ENCODE data around the gene DCLK1. TPM values are rescaled to one million over a fixed set of nuclear protein-coding genes. Genes with fewer than 3 reads are reported as not detected.

The DCLK1 gene
- total and polyA plus RNA-seq, 10 of the 15 experiments (the other 5 are each of a cell fraction or from before 2014, with no cell fraction given) = not detected

DNA sequence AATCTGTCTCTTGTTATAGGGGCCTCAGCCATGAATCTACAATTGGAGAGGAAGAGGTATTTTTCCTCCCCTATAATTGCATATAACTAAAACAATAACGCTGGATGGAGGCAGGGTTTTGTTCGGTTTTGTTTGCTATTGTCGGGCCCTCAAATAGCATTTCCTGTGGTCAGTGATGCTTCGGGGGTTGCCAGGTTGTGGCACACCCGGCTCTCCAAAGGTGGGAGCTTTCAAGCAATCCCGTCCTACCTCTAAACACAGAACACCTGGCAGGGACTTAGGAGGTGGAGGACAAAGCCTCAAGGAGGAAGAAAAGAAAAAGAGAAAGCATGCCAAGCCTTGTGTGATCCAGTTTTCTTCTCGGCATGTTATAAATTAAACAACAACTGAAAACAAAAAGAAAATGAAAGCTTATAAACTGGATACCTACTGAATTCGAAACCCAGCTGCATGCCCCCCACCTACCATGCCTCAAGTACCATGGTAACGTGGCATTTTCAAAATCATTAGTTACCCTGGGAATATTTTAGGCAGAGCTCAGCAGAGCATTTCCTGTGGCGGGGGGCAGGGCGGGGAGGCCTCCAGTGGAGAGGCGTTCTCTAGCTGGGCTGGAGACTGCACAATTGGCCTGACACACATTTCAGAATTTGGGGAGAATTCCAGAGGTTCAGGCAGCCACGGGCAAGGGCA is 213.8 kb downstream of the DCLK1 start:
- Histone ChIP-seq H3K4me2 (ENCODE audit: control insufficient read depth, insufficient read depth) (no peak overlapping the region), H3K79me2 (ENCODE audit: control insufficient read depth, insufficient read depth, low read length) (no peaks in the 10 kb centered on the region), H3K4me3 (no peak overlapping the region), H3K27me3 (replicated peaks in 1 of 2; ENCODE audit: control insufficient read depth in 2 of 2, insufficient read depth in 2 of 2, low read length in 1 of 2) (no peaks in the 10 kb centered on the region), H3K9me3 (replicated peaks; ENCODE audit: control insufficient read depth, insufficient read depth, low read length) (no peaks in the 10 kb centered on the region; the same call in 2 of the 3 replicates), H2AFZ (ENCODE audit: control insufficient read depth, low read depth, low read length) (peak overlapping the region; percentile 17; the same call in 1 of the 2 replicates), H4K20me1 (ENCODE audit: control insufficient read depth, insufficient read depth) (no peaks in the 10 kb centered on the region), H3K27ac (ENCODE audit: control insufficient read depth, insufficient read depth) (no peak overlapping the region), H3K4me1 (ENCODE audit: control insufficient read depth, insufficient read depth, low read length) (no peaks in the 10 kb centered on the region), H3K36me3 (ENCODE audit: control insufficient read depth in 2 of 2, insufficient read depth in 2 of 2, low read length in 1 of 2) (no peaks in the 10 kb centered on the region), H3K9ac (ENCODE audit: control insufficient read depth, insufficient read depth, low read length) (no peak overlapping the region)
- in situ Hi-C loops (cut with MboI) = no loop called here
- SMC1A ChIA-PET (ENCODE audit: uncharacterized antibody, unreplicated experiment) = no interaction called here
- FAIRE-seq = no peak
- RAD21 ChIA-PET (ENCODE audit: unreplicated experiment) = no interaction called here
- no peak for DNase-seq (ENCODE audit: low read depth, low spot score)
- CTCF ChIA-PET = interaction anchor here (0.7 kb wide), 1 partner anchor 13 kb away, joined by 4 read pairs; no protein-coding TSS in a partner anchor
- WGBS (ENCODE audit: insufficient coverage, insufficient replicate concordance, low lambda C conversion rate, missing lambda C conversion rate) = 11% methylated on average over 13 of the region's 13 CpGs
- BruUV-seq (replicated peaks) = no TSS peak
- ATAC-seq = peak; percentile 75
- TF ChIP-seq FOXM1 (IDR thresholded peaks at IDR 0.05; ENCODE audit: low read depth, low read length) (no peak), JUND (IDR thresholded peaks at IDR 0.05; ENCODE audit: low read depth, low read length) (no peak), NFYB (IDR thresholded peaks at IDR 0.05; ENCODE audit: insufficient read depth, low read depth, low read length) (no peak), SIX5 (IDR thresholded peaks at IDR 0.05; ENCODE audit: low read depth, low read length, severe bottlenecking) (no peak)
- TF ChIP-seq, protein P1, sequence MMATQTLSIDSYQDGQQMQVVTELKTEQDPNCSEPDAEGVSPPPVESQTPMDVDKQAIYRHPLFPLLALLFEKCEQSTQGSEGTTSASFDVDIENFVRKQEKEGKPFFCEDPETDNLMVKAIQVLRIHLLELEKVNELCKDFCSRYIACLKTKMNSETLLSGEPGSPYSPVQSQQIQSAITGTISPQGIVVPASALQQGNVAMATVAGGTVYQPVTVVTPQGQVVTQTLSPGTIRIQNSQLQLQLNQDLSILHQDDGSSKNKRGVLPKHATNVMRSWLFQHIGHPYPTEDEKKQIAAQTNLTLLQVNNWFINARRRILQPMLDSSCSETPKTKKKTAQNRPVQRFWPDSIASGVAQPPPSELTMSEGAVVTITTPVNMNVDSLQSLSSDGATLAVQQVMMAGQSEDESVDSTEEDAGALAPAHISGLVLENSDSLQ (IDR thresholded peaks at IDR 0.05) = no peak
- intact Hi-C loops (cut with micrococcal nuclease; ENCODE audit: unreplicated experiment) = no loop called here
- POLR2A ChIA-PET = interaction anchor here (0.8 kb wide), 1 partner anchor 12 kb away, joined by 3 read pairs; no protein-coding TSS in a partner anchor

DNA sequence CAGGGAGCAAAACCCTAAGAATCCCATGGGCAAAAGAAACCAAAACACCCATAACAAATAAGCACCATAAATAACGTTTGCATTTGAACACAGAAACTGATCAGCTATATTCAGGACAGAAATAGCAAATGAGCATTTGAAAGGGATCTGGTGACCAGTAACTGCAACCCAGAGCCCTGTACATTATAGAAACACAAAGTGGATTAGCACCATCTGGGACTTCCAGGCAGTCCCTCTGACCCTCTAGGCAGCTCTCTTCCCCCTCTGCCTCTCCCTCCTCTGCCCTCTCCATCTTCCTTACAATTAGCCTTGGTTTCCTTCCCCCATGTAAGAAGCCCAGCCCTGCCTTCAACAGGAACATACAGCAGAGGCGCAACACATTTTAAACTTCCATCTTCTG is 215.0 kb downstream of the DCLK1 start:
- ChIA-PET CTCF (no interaction called here), POLR2A (no interaction called here), SMC1A (ENCODE audit: uncharacterized antibody, unreplicated experiment) (no interaction called here), RAD21 (ENCODE audit: unreplicated experiment) (interaction anchor here (1.3 kb wide), 1 partner anchor 46 kb away, joined by 3 read pairs; no protein-coding TSS in a partner anchor)
- in situ Hi-C loops (cut with MboI) = no loop called here
- no peak overlapping the region for H3K4me2 ChIP-seq (ENCODE audit: control insufficient read depth, insufficient read depth)
- 21% methylated on average over 2 of the region's 2 CpGs for WGBS (ENCODE audit: insufficient coverage, insufficient replicate concordance, low lambda C conversion rate, missing lambda C conversion rate)
- ATAC-seq (no peak), DNase-seq (ENCODE audit: low read depth, low spot score) (no peak), FAIRE-seq (no peak)
- no peaks in the 10 kb centered on the region; the same call in 2 of the 3 replicates for H3K9me3 ChIP-seq (replicated peaks; ENCODE audit: control insufficient read depth, insufficient read depth, low read length)
- no peak overlapping the region for H3K27ac ChIP-seq (ENCODE audit: control insufficient read depth, insufficient read depth)
- H3K27me3 ChIP-seq (replicated peaks in 1 of 2; ENCODE audit: control insufficient read depth in 2 of 2, insufficient read depth in 2 of 2, low read length in 1 of 2) = no peaks in the 10 kb centered on the region
- no peak overlapping the region for H2AFZ ChIP-seq (ENCODE audit: control insufficient read depth, low read depth, low read length)
- H4K20me1 ChIP-seq (ENCODE audit: control insufficient read depth, insufficient read depth) = no peaks in the 10 kb centered on the region
- no peak overlapping the region for H3K9ac ChIP-seq (ENCODE audit: control insufficient read depth, insufficient read depth, low read length)
- TF ChIP-seq SIX5 (IDR thresholded peaks at IDR 0.05; ENCODE audit: low read depth, low read length, severe bottlenecking) (no peak), NFYA (IDR thresholded peaks at IDR 0.05; ENCODE audit: borderline replicate concordance, low read depth, low read length) (no peak), NRF1 (conservative IDR thresholded peaks at IDR 0.05; ENCODE audit: low read depth, low read length) (no peak), SMC3 (IDR thresholded peaks at IDR 0.05; ENCODE audit: borderline replicate concordance, low read length) (no peak), NFYB (IDR thresholded peaks at IDR 0.05; ENCODE audit: insufficient read depth, low read depth, low read length) (no peak), BHLHE40 (IDR thresholded peaks at IDR 0.05; ENCODE audit: borderline replicate concordance in 1 of 2, low read depth in 2 of 2, low read length in 1 of 2) (no peak), FOS (IDR thresholded peaks at IDR 0.05; ENCODE audit: borderline replicate concordance, extremely low read depth, insufficient read length) (no peak), TCF7 (IDR thresholded peaks at IDR 0.05; ENCODE audit: borderline replicate concordance) (no peak), HDAC6 (IDR thresholded peaks at IDR 0.05; ENCODE audit: unreplicated experiment) (no peak)
- no TSS peak for BruUV-seq (replicated peaks)
- no peaks in the 10 kb centered on the region for H3K79me2 ChIP-seq (ENCODE audit: control insufficient read depth, insufficient read depth, low read length)
- H3K4me1 ChIP-seq (ENCODE audit: control insufficient read depth, insufficient read depth, low read length) = no peaks in the 10 kb centered on the region
- no peak overlapping the region for H3K4me3 ChIP-seq
- no peaks in the 10 kb centered on the region for H3K36me3 ChIP-seq (ENCODE audit: control insufficient read depth in 2 of 2, insufficient read depth in 2 of 2, low read length in 1 of 2)
- intact Hi-C loops (cut with micrococcal nuclease; ENCODE audit: unreplicated experiment) = no loop called here
